K562 (cell line): ENCODE data around the gene HSF2BP. TPM values are rescaled to one million over a fixed set of nuclear protein-coding genes. Genes with fewer than 3 reads are reported as not detected.

Experiments
- ATAC-seq: fragments of 200-7000 bp; cut with Tn5 transposase; 3 replicates; pipeline ENCODE4 v1.9.1; 2020; ENCODE audit warnings: moderate library complexity
- BruUV-seq: library from RNA; stranded (reverse); fragments of 400-500 nt; replicated peaks from 2 replicates; lab custom pipeline; 2021; lab: Mats Ljungman, UMichigan
- CTCF ChIA-PET: fragments of 300-600 bp; formaldehyde crosslinking; extraction: SDS; loops from one replicate; lab custom pipeline; 2021; ENCODE audit warnings: low intra/inter-chr PET ratio; lab: Yijun Ruan, JAX
- POLR2A ChIA-PET: fragments of 300-600, 350-650 bp; sonication (Branson Sonifier 250); formaldehyde crosslinking; extraction: SDS; loops from one replicate; lab custom pipeline; 2021; ENCODE audit warnings: antibody characterized with exemption, inconsistent platforms; lab: Yijun Ruan, JAX
- DNase-seq, 4 experiments: peaks; one replicate each; pipeline versions ENCODE4 v3.0.0 to v3.0.0-alpha.2; 2011 to 2018; ENCODE audit warnings: low spot score in 3 of 4, mixed read lengths in 3 of 4; ENCODE audit errors: extremely low read depth in 1 of 4
- FAIRE-seq: peaks from 2 replicates; lab custom pipeline; 2011; peaks lifted over from hg19 to GRCh38; lab: Jason Lieb, UNC
- H2AFZ ChIP-seq: 2 replicates; pipeline ENCODE4 v1.6.0; 2011; ENCODE audit warnings: low read depth, low read length, control low read depth, inconsistent platforms
- H3K27ac ChIP-seq: fragments of 200-600 bp; 3 replicates; pipeline ENCODE4 v1.8.0; 2011; ENCODE audit warnings: low read depth, mild to moderate bottlenecking, control low read depth, inconsistent platforms, low read length, moderate library complexity, mixed read lengths; ENCODE audit errors: extremely low read depth
- H3K27me3 ChIP-seq, 2 experiments: fragments of 300-600 bp in 1 of 2; 2 replicates in 1 of 2; 3 replicates in 1 of 2; pipeline versions ENCODE4 v1.6.0 to v1.8.0; 2011; ENCODE audit warnings: inconsistent platforms in 2 of 2, low read length in 2 of 2, mild to moderate bottlenecking in 1 of 2, mixed read lengths in 1 of 2, moderate library complexity in 1 of 2; ENCODE audit not compliant: control insufficient read depth in 2 of 2, insufficient read depth in 2 of 2
- H3K36me3 ChIP-seq: fragments of 300-600 bp; 3 replicates; pipeline ENCODE4 v1.8.0; 2011; ENCODE audit warnings: mild to moderate bottlenecking, low read length, inconsistent platforms; ENCODE audit not compliant: control insufficient read depth, insufficient read depth
- H3K4me1 ChIP-seq, 2 experiments: fragments of 200-600 bp in 1 of 2; replicated peaks in 1 of 2; 2 replicates in 1 of 2; 3 replicates in 1 of 2; pipeline versions ENCODE4 v1.5.1 to v1.8.0; 2011; ENCODE audit warnings: inconsistent platforms in 2 of 2, low read length in 2 of 2, mild to moderate bottlenecking in 1 of 2, mixed read lengths in 1 of 2, moderate library complexity in 1 of 2; ENCODE audit not compliant: control insufficient read depth in 2 of 2, insufficient read depth in 2 of 2
- H3K4me2 ChIP-seq: 2 replicates; pipeline ENCODE4 v1.6.1; 2011; ENCODE audit warnings: low read length, control low read depth, inconsistent platforms, mixed read lengths; ENCODE audit not compliant: insufficient read depth
- H3K4me3 ChIP-seq: fragments of 200-600 bp; sonication (generic), shearing (Covaris generic); 2 replicates; pipeline ENCODE4 v1.5.1; 2016; ENCODE audit warnings: control low read depth, inconsistent platforms
- H3K79me2 ChIP-seq: fragments of 200-600 bp; 3 replicates; pipeline ENCODE4 v1.8.0; 2011; ENCODE audit warnings: low read length, inconsistent platforms; ENCODE audit not compliant: control insufficient read depth, insufficient read depth
- H3K9ac ChIP-seq, 2 experiments: 2 replicates each; pipeline versions ENCODE4 v1.6.0 to v1.6.1; 2011; ENCODE audit warnings: low read depth in 2 of 2, low read length in 2 of 2, control low read depth in 1 of 2, inconsistent platforms in 1 of 2, mild to moderate bottlenecking in 1 of 2, mixed read lengths in 1 of 2; ENCODE audit not compliant: insufficient read depth in 1 of 2
- H3K9me1 ChIP-seq: one replicate; pipeline ENCODE4 v1.6.0; 2011; ENCODE audit warnings: inconsistent platforms, mild to moderate bottlenecking, low read length, moderate library complexity; ENCODE audit not compliant: control insufficient read depth, insufficient read depth
- H3K9me3 ChIP-seq: replicated peaks from 2 replicates; pipeline ENCODE4 v1.5.1; 2011; ENCODE audit warnings: low read depth, low read length, inconsistent platforms; ENCODE audit not compliant: control insufficient read depth, insufficient read depth
- H4K20me1 ChIP-seq: replicated peaks from 2 replicates; pipeline ENCODE4 v1.6.1; 2011; ENCODE audit warnings: low read length, inconsistent platforms, mixed read lengths; ENCODE audit not compliant: control insufficient read depth, insufficient read depth
- ARHGAP35 ChIP-seq: fragments of 450-650 bp; IDR thresholded peaks from 2 replicates; pipeline ENCODE4 v1.6.1; 2018; ENCODE audit not compliant: partially characterized antibody
- BCOR ChIP-seq: fragments of 450-650 bp; IDR thresholded peaks from 2 replicates; pipeline ENCODE4 v1.6.1; 2016
- CEBPB ChIP-seq: fragments of 450-650 bp; IDR thresholded peaks from 2 replicates; pipeline ENCODE4 v1.6.1; 2016; ENCODE audit warnings: missing genetic modification characterization, missing compliant biosample characterization
- EGR1 ChIP-seq: fragments of 450-650 bp; conservative IDR thresholded peaks from 2 replicates; pipeline ENCODE4 v1.6.1; 2017; ENCODE audit warnings: mild to moderate bottlenecking
- NR2C1 ChIP-seq, 2 experiments: fragments of 450-650 bp; IDR thresholded peaks; 2 replicates each; pipeline ENCODE4 v1.6.1; 2017; ENCODE audit warnings: mild to moderate bottlenecking in 2 of 2, antibody characterized with exemption in 1 of 2, inconsistent platforms in 1 of 2, missing compliant biosample characterization in 1 of 2, missing genetic modification characterization in 1 of 2
- NR2F6 ChIP-seq: fragments of 450-650 bp; formaldehyde crosslinking; IDR thresholded peaks from 2 replicates; pipeline ENCODE4 v1.4.0; 2020; ENCODE audit warnings: mild to moderate bottlenecking
- PHB2 ChIP-seq: fragments of 450-650 bp; IDR thresholded peaks from 2 replicates; pipeline ENCODE4 v1.6.1; 2017; ENCODE audit warnings: low read depth
- WGBS: fragments of 100-300 bp; shearing (Covaris generic); methylation state at CpG from one replicate; pipeline ENCODE4 v1.1.6; 2016; ENCODE audit warnings: low coverage, mixed read lengths; ENCODE audit not compliant: insufficient coverage; ENCODE audit errors: missing lambda C conversion rate; 5-methylcytosine and 5-hydroxymethylcytosine counted together
- in situ Hi-C: fragments of 300-500 bp; cut with MboI; formaldehyde crosslinking; loops from 4 replicates; pipeline ENCODE4 v1.15.0; 2018; ENCODE audit warnings: inconsistent platforms, mixed read lengths
- intact Hi-C: fragments of 100-400 bp; cut with micrococcal nuclease; formaldehyde crosslinking; loops from 2 replicates; pipeline ENCODE4 v1.14.2; 2022
- polyA plus RNA-seq, 8 experiments: library from polyadenylated mRNA; depleted of rRNA in 4 of 8; stranded (reverse) in 5 of 8; unstranded in 3 of 8; fragments of >200 nt; fragmentation: Nextera tagmentation in 2 of 8; fragmentation: Illumina TruSeq in 1 of 8; extraction: Ambion mirVana in 2 of 8; extraction: Trizol in 1 of 8; gene quantifications; 2 replicates each; pipeline versions ENCODE4 v1.2.1 to v1.2.3, GENCODE V29; 2011 to 2014; ENCODE audit warnings: inconsistent platforms in 1 of 8, missing spikeins in 1 of 8
- total RNA-seq, 7 experiments: library from RNA; depleted of rRNA in 6 of 7; stranded (reverse); fragments of >200 nt in 6 of 7; fragmentation: Illumina TruSeq in 2 of 7; extraction: Trizol in 2 of 7; gene quantifications; 2 replicates each; pipeline versions ENCODE4 v1.2.1 to v1.2.3, GENCODE V29; 2011 to 2021; ENCODE audit warnings: low replicate concordance in 1 of 7
- TF ChIP-seq, protein P1 (sequence below): fragments of 250-450 bp; sonication (Bioruptor Pico); IDR thresholded peaks from 2 replicates; pipeline ENCODE4 v1.4.0; 2020; ENCODE audit warnings: mild to moderate bottlenecking, moderate library complexity, borderline replicate concordance
- TF ChIP-seq, protein P2 (sequence below): fragments of 250-450 bp; sonication (Bioruptor Pico); IDR thresholded peaks from 2 replicates; pipeline ENCODE4 v1.4.0; 2020
- TF ChIP-seq, protein P3 (sequence below): fragments of 450-650 bp; formaldehyde crosslinking; IDR thresholded peaks from 2 replicates; pipeline ENCODE4 v1.4.0; 2020; ENCODE audit warnings: mild to moderate bottlenecking, mixed read lengths

Gene HSF2BP
- total and polyA plus RNA-seq, 9 of the 15 experiments (the other 6 are each of a cell fraction or from before 2014, with no cell fraction given): 0.04 to 0.57 (median 0.20) TPM; not detected in 2

DNA sequence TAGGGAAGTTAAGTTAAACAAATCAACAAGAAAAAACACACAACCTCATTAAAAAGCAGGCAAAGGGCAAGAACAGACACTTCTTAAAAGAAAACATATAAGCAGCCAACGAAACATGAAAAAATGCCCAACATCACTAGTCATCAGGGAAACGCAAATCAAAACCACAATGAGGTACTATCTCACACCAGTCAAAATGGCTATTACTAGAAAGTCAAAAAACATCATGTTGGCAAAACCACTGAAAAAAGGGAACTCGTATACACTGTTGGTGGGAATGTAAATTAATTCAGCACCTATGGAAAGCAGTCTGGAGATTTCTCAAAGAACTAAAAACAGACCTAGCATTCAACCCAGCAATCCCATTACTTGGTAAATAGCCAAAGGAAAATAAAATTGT is 51.1 kb downstream of the HSF2BP start (continued):
- TF ChIP-seq, protein P1, sequence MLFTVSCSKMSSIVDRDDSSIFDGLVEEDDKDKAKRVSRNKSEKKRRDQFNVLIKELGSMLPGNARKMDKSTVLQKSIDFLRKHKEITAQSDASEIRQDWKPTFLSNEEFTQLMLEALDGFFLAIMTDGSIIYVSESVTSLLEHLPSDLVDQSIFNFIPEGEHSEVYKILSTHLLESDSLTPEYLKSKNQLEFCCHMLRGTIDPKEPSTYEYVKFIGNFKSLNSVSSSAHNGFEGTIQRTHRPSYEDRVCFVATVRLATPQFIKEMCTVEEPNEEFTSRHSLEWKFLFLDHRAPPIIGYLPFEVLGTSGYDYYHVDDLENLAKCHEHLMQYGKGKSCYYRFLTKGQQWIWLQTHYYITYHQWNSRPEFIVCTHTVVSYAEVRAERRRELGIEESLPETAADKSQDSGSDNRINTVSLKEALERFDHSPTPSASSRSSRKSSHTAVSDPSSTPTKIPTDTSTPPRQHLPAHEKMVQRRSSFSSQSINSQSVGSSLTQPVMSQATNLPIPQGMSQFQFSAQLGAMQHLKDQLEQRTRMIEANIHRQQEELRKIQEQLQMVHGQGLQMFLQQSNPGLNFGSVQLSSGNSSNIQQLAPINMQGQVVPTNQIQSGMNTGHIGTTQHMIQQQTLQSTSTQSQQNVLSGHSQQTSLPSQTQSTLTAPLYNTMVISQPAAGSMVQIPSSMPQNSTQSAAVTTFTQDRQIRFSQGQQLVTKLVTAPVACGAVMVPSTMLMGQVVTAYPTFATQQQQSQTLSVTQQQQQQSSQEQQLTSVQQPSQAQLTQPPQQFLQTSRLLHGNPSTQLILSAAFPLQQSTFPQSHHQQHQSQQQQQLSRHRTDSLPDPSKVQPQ (CRISPR knock-in tag): no peak
- TF ChIP-seq CEBPB (tag): no peak
- TF ChIP-seq, protein P2, sequence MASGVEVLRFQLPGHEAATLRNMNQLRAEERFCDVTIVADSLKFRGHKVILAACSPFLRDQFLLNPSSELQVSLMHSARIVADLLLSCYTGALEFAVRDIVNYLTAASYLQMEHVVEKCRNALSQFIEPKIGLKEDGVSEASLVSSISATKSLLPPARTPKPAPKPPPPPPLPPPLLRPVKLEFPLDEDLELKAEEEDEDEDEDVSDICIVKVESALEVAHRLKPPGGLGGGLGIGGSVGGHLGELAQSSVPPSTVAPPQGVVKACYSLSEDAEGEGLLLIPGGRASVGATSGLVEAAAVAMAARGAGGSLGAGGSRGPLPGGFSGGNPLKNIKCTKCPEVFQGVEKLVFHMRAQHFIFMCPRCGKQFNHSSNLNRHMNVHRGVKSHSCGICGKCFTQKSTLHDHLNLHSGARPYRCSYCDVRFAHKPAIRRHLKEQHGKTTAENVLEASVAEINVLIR (CRISPR knock-in tag): no peak

DNA sequence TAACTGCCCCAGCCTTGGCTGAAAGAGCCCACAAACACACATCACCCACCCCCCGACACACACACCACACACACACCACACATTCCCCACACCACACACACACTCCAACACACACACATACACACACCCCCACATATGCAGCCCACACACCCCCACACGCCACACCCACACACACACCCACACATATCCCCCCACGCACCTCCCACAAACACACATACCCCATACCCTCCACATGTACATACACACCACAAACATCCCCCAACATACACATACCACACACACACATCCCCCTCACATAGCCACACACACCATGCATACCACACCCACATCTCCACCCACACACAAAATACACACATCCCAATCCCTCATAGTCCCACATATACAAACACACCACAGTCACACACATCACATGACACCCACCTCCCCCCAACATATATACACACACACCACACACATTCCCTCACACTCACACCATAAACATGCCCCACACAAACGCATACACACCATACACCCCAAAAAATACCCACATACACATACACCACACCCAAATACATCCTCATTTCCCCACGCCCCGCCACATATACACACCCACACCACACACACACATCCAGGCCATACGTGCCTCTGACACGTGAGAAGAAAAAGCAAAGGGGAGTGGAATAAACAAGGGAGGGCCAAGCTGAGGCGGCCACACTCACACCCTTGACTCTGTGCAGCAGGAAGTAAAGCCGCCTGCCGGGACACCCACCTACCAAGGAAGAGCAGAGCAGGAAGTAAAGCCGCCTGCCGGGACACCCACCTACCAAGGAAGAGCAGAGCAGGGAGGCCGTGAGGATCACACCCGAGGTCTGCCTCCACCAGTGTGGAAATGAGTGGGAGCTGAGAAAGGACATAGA is 53.7 kb downstream of the HSF2BP start:
- no peak overlapping the region for H3K9ac ChIP-seq
- H3K4me1 ChIP-seq: peaks cover 0 to 4% of the 10 kb centered on the region in 2 experiments; a peak in 1 of 5 replicates
- in situ Hi-C loops (loop anchor here (25.0 kb wide), 1 partner anchor 93 kb away; no protein-coding TSS in a partner anchor), intact Hi-C loops (no loop called here)
- no peaks in the 10 kb centered on the region for H3K36me3 ChIP-seq
- H3K4me2 ChIP-seq: no peak overlapping the region
- no peak overlapping the region for H3K27ac ChIP-seq
- no peaks in the 10 kb centered on the region for H3K9me1 ChIP-seq
- peaks cover 16 to 37% of the 10 kb centered on the region in 2 experiments for H3K27me3 ChIP-seq
- BruUV-seq: no TSS peak
- no peaks in the 10 kb centered on the region for H3K79me2 ChIP-seq
- POLR2A ChIA-PET: interaction anchor here (0.7 kb wide), 3 partner anchors 10 to 417 kb away, joined by 3 read pairs; no protein-coding TSS in a partner anchor
- DNase-seq (no peak), FAIRE-seq (no peak)
- no peaks in the 10 kb centered on the region for H3K9me3 ChIP-seq
- no peak overlapping the region for H2AFZ ChIP-seq
- WGBS: 4% methylated on average over 15 of the region's 15 CpGs
- TF ChIP-seq, protein P3, sequence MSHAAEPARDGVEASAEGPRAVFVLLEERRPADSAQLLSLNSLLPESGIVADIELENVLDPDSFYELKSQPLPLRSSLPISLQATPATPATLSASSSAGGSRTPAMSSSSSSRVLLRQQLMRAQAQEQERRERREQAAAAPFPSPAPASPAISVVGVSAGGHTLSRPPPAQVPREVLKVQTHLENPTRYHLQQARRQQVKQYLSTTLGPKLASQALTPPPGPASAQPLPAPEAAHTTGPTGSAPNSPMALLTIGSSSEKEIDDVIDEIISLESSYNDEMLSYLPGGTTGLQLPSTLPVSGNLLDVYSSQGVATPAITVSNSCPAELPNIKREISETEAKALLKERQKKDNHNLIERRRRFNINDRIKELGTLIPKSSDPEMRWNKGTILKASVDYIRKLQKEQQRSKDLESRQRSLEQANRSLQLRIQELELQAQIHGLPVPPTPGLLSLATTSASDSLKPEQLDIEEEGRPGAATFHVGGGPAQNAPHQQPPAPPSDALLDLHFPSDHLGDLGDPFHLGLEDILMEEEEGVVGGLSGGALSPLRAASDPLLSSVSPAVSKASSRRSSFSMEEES (CRISPR knock-in tag): peak; percentile 32; the same call in 1 of the 2 replicates
- peak; percentile 25 for TF ChIP-seq ARHGAP35
- peak; percentile 96 for TF ChIP-seq EGR1
- TF ChIP-seq BCOR: no peak
- TF ChIP-seq NR2F6: no peak
- no peak for TF ChIP-seq PHB2
- no peak for TF ChIP-seq NR2C1 (IDR thresholded peaks at IDR 0.05)
- TF ChIP-seq NR2C1 (tag; IDR thresholded peaks at IDR 0.05): no peak
- TF ChIP-seq, all 486 proteins: peak for 3
- Histone ChIP-seq H4K20me1 (no peaks in the 10 kb centered on the region), H3K4me3 (no peak overlapping the region)
- CTCF ChIA-PET: no interaction called here
- ATAC-seq: no peak
